ENCODE measurements around the gene ITGA5.

DNA sequence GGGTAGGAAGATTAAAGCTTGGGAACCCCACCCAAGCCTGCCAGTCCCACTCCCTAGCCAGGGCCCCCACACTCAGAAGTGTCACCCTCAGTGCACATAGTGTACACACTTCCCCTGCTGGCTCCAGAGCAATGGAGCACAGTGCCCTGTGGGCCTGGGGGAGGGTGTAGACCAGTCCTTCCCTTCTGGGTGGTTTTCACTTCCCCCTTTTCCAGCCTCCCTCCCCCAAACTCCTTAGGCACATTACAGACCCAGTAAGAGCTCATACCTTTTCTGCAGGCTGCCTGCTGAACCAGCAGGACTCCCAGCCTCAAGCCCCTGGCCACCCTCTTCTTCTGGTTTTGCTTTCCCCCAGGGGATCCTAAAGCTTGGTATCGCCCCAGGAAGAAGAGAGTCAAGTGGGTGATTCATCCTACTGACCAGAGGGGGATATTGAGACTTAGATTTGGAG is 34.5 kb downstream of the ITGA5 start, which contains the start of gene ZNF385A:
- TF ChIP-seq, protein P1, sequence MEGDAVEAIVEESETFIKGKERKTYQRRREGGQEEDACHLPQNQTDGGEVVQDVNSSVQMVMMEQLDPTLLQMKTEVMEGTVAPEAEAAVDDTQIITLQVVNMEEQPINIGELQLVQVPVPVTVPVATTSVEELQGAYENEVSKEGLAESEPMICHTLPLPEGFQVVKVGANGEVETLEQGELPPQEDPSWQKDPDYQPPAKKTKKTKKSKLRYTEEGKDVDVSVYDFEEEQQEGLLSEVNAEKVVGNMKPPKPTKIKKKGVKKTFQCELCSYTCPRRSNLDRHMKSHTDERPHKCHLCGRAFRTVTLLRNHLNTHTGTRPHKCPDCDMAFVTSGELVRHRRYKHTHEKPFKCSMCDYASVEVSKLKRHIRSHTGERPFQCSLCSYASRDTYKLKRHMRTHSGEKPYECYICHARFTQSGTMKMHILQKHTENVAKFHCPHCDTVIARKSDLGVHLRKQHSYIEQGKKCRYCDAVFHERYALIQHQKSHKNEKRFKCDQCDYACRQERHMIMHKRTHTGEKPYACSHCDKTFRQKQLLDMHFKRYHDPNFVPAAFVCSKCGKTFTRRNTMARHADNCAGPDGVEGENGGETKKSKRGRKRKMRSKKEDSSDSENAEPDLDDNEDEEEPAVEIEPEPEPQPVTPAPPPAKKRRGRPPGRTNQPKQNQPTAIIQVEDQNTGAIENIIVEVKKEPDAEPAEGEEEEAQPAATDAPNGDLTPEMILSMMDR (IDR thresholded peaks at IDR 0.05) = no peak
- TF ChIP-seq POLR2AphosphoS5 (IDR thresholded peaks at IDR 0.05; ENCODE audit: insufficient read depth in 1 of 2, low read depth in 1 of 2) (no peak), POLR2A (IDR thresholded peaks at IDR 0.05) (no peak)
